Astrocyte of the cerebellum (primary cell): ENCODE data around the gene HPSE.

Experiments
- DNase-seq: peaks from one replicate; pipeline ENCODE4 v3.0.0-alpha.2; 2011; ENCODE audit warnings: low read depth
- H3K4me3 ChIP-seq: 2 replicates; pipeline ENCODE4 v1.5.1; 2011; ENCODE audit warnings: mild to moderate bottlenecking, low read depth, low read length, moderate library complexity
- CTCF ChIP-seq: IDR thresholded peaks from 2 replicates; pipeline ENCODE4 v1.5.1; 2012; ENCODE audit warnings: low read length, low read depth, moderate library complexity, mild to moderate bottlenecking; ENCODE audit errors: missing control alignments
- in situ Hi-C: cut with HindIII; loops from 2 replicates; pipeline ENCODE4 v1.10.0; 2017; ENCODE audit warnings: low sequenced_read_pairs

Gene HPSE

DNA sequence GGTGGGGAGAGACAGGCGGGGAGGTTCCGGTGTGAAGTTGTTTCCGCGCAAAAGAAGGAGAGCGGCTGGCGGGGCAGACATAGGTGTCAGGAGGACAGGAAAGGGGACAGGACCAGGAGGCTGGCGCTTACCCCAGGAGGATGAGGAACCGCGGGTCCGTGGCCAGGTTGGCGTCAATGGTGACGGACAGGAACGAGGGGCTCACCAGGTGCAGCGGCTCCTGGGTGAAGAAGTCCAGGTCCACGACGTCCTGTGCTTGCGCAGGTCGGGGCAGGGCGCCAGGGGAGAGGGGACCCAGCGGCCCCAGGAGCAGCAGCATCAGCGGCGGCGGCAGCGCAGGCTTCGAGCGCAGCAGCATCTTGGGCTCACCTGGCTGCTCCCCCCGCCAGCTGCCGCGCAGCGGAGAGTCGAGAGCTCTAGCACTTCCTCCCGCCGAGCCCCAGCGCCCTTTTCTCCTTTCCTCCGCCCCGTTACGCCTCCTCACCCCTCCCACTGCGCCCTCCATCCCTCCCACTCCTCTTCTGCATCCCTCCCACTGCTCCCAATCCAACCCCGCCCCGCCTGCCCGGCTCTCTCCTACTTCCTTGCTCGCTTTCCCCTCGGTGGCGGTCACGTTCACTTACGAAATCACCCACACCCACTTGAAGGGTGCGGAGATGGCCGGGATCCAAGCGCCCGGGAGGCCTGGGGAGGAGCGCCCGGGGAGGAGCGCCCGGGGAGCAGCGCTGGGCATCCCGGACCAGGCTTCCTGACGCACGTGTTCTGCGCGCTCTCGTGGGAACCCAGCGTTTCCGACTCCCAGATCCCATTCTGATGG lies at the start of gene HPSE:
HPSE (minus strand) TSS at position 424 of the 817 bp plus-strand sequence; CDS start at position 358, 66 bp downstream.
- no peak for DNase-seq
- peak within 1 kb of the TSS; percentile 56 for H3K4me3 ChIP-seq
- TF ChIP-seq CTCF: no peak
- in situ Hi-C loops: no loop called here

- DNase-seq: no peak
- in situ Hi-C loops: no loop called here
- no peak overlapping the region for H3K4me3 ChIP-seq
- TF ChIP-seq CTCF: no peak
Measured at GRCh38 chr4:83382850-83383249, 48.2 kb upstream of the HPSE start.

GRCh38 chr4:83381173-83381572 lies 46.5 kb upstream of the HPSE start:
- DNase-seq: no peak
- in situ Hi-C loops: no loop called here
- no peak for TF ChIP-seq CTCF
- no peak overlapping the region for H3K4me3 ChIP-seq

DNA sequence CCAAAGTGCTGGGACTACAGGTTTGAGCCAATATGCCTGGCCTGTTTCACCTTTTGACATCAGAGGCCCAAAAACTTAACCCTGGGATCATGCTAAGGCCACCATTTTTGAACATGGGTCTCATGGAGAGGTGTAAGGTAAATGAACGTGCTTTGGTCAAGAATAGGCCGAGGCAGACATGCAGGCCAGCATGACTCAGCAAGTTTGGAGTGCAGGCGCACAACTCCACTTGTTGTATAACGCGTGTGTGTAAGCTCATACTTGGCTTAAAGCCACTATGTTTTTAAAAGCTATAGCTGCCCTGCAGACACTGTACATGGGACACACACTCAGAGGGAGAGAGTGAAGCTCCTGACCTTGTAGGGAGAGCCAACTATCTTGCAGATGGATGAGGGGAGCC lies 43.8 kb upstream of the HPSE start:
- in situ Hi-C loops: no loop called here
- DNase-seq: no peak
- H3K4me3 ChIP-seq: no peak overlapping the region
- no peak for TF ChIP-seq CTCF

DNA sequence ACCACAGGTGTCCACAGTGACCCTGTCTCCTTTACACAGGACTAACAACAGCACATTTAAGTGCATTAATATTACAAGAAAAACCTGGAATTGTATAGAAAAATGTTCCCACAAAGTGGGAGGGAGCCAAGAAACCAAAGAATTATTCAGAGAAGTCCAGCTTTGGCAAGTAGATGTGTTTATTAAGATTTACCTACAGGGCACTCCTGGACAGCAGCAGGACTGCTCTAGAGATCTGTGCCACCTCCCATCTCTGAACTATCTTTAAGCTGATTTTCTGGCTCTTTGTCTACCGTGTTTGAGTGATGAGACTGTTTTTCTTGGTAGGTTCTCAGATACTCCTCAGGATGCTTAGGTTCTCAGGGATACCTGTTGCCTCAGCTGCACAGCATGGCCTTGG lies 38.3 kb upstream of the HPSE start:
- H3K4me3 ChIP-seq: no peak overlapping the region

DNA sequence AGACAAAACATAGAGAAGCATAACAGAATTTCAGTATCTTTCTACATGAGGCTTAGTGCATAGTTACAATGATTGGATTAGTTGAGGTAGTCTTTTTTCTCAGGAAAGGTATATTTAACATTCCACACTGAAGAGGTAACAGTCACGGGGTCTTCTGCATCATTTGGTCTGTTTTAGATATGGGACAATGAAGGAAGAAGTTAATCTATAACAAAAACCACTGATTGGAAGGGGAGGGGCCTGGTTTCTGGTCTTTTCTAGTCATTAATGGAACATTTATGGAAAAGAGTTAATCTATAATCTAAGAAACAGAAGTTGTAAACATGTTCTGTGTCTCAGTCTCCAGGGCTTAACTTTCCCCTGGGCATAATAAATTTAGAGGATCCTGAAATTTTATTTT lies 37.3 kb upstream of the HPSE start:
- in situ Hi-C loops: no loop called here
- no peak for DNase-seq
- no peak overlapping the region for H3K4me3 ChIP-seq
- TF ChIP-seq CTCF: no peak

More for the DNA sequence above, 38.3 kb upstream of the HPSE start:
- in situ Hi-C loops: no loop called here
- no peak for TF ChIP-seq CTCF
- no peak for DNase-seq
